Body of pancreas (tissue), 4 donors: Measurements from ENCODE around the gene NCOA1.

Experiments used
- CTCF ChIP-seq, 7 experiments: fragments of 450-650 bp in 4 of 7; fragments of 200-600 bp in 3 of 7; sonication (generic) in 3 of 7; IDR thresholded peaks; one replicate each; pipeline ENCODE4 v1.5.1; 2016 to 2019; ENCODE audit warnings: antibody characterized with exemption in 7 of 7
- POLR2A ChIP-seq, 3 donors: fragments of 450-650 bp; IDR thresholded peaks; one replicate each; pipeline ENCODE4 v1.6.1; 2016; ENCODE audit warnings: antibody characterized with exemption in 3 of 3, mild to moderate bottlenecking in 2 of 3

GRCh38 chr2:24449344-24449743, 41.7 kb upstream of the NCOA1 start:
- TF ChIP-seq CTCF (IDR thresholded peaks at IDR 0.05) (no peak), POLR2A (IDR thresholded peaks at IDR 0.05) (no peak)
